Mesenchymal stem cell (in vitro differentiated cells and primary cell): Measurements from ENCODE around the gene CFAP44.

Experiments
- DNase-seq: peaks from one replicate; pipeline ENCODE4 v3.0.0-alpha.2; 2013
- H2AFZ ChIP-seq: one replicate; pipeline ENCODE4 v1.6.1; 2013; ENCODE audit warnings: low read depth, mild to moderate bottlenecking, control low read depth, inconsistent platforms, low read length, moderate library complexity
- H2AK5ac ChIP-seq: 2 replicates; pipeline ENCODE4 v1.6.1; 2013; ENCODE audit warnings: low read length, moderate library complexity, mild to moderate bottlenecking, inconsistent platforms; ENCODE audit not compliant: severe bottlenecking
- H2BK120ac ChIP-seq: one replicate; pipeline ENCODE4 v1.6.1; 2013; ENCODE audit warnings: low read depth, mild to moderate bottlenecking, inconsistent platforms, low read length, moderate library complexity
- H2BK12ac ChIP-seq, 2 experiments: one replicate each; pipeline ENCODE4 v1.6.1; 2013; ENCODE audit warnings: inconsistent platforms in 2 of 2, low read length in 2 of 2, mild to moderate bottlenecking in 2 of 2, moderate library complexity in 2 of 2, control low read depth in 1 of 2
- H2BK15ac ChIP-seq: one replicate; pipeline ENCODE4 v1.6.1; 2013; ENCODE audit warnings: mild to moderate bottlenecking, low read depth, inconsistent platforms; ENCODE audit not compliant: poor library complexity, severe bottlenecking
- H2BK5ac ChIP-seq: 2 replicates; pipeline ENCODE4 v1.6.1; 2013; ENCODE audit warnings: low read depth, mild to moderate bottlenecking, low read length, control low read depth, inconsistent platforms; ENCODE audit not compliant: poor library complexity, severe bottlenecking
- H3K14ac ChIP-seq, 2 experiments: one replicate each; pipeline ENCODE4 v1.6.1; 2013; ENCODE audit warnings: inconsistent platforms in 2 of 2, low read length in 2 of 2, control low read depth in 1 of 2, mild to moderate bottlenecking in 1 of 2, moderate library complexity in 1 of 2
- H3K18ac ChIP-seq, 2 experiments: one replicate each; pipeline ENCODE4 v1.6.1; 2013; ENCODE audit warnings: inconsistent platforms in 2 of 2, low read length in 2 of 2, control low read depth in 1 of 2, low read depth in 1 of 2, mild to moderate bottlenecking in 1 of 2
- H3K23ac ChIP-seq, 2 experiments: one replicate each; pipeline ENCODE4 v1.6.1; 2013; ENCODE audit warnings: inconsistent platforms in 2 of 2, low read length in 2 of 2, mild to moderate bottlenecking in 2 of 2, moderate library complexity in 2 of 2, control low read depth in 1 of 2
- H3K27ac ChIP-seq: 2 replicates; pipeline ENCODE4 v1.5.1; 2013; ENCODE audit warnings: mild to moderate bottlenecking, moderate library complexity, low read length, control low read depth, inconsistent platforms; ENCODE audit not compliant: poor library complexity, severe bottlenecking
- H3K27me3 ChIP-seq, 2 experiments: 2 replicates each; pipeline versions ENCODE4 v1.6.1 to v1.7.0; 2013; ENCODE audit warnings: low read length in 2 of 2, mild to moderate bottlenecking in 2 of 2, moderate library complexity in 2 of 2, control low read depth in 1 of 2, inconsistent platforms in 1 of 2; ENCODE audit not compliant: control insufficient read depth in 1 of 2, insufficient read depth in 1 of 2
- H3K36me3 ChIP-seq, 2 experiments: 2 replicates each; pipeline versions ENCODE4 v1.6.1 to v1.7.0; 2013; ENCODE audit warnings: low read length in 2 of 2, control low read depth in 1 of 2, inconsistent platforms in 1 of 2, low read depth in 1 of 2, mild to moderate bottlenecking in 1 of 2; ENCODE audit not compliant: insufficient read depth in 2 of 2, control insufficient read depth in 1 of 2
- H3K4ac ChIP-seq, 2 experiments: one replicate each; pipeline ENCODE4 v1.6.1; 2013; ENCODE audit warnings: inconsistent platforms in 2 of 2, low read length in 2 of 2, mild to moderate bottlenecking in 2 of 2, moderate library complexity in 2 of 2, control low read depth in 1 of 2, low read depth in 1 of 2
- H3K4me1 ChIP-seq: 2 replicates; pipeline ENCODE4 v1.6.1; 2013; ENCODE audit warnings: low read depth, low read length, control low read depth; ENCODE audit not compliant: control insufficient read depth, insufficient read depth
- H3K4me2 ChIP-seq: 2 replicates; pipeline ENCODE4 v1.6.1; 2013; ENCODE audit warnings: low read length, mild to moderate bottlenecking, inconsistent platforms; ENCODE audit not compliant: poor library complexity, severe bottlenecking
- H3K4me3 ChIP-seq, 2 experiments: 2 replicates each; pipeline versions ENCODE4 v1.5.1 to v1.7.0; 2013; ENCODE audit warnings: low read length in 2 of 2, mild to moderate bottlenecking in 2 of 2, control low read depth in 1 of 2, low read depth in 1 of 2; ENCODE audit not compliant: insufficient read depth in 1 of 2
- H3K79me1 ChIP-seq: replicated peaks from 2 replicates; pipeline ENCODE4 v1.6.1; 2013; ENCODE audit warnings: mild to moderate bottlenecking, control low read depth, low read length, inconsistent platforms; ENCODE audit not compliant: poor library complexity, severe bottlenecking
- H3K9ac ChIP-seq: 2 replicates; pipeline ENCODE4 v1.7.0; 2013; ENCODE audit warnings: mild to moderate bottlenecking, low read length, moderate library complexity
- H3K9me3 ChIP-seq: 2 replicates; pipeline ENCODE4 v1.7.0; 2013; ENCODE audit warnings: mild to moderate bottlenecking, low read length; ENCODE audit not compliant: control insufficient read depth
- H4K8ac ChIP-seq: one replicate; pipeline ENCODE4 v1.6.1; 2013; ENCODE audit warnings: inconsistent platforms, mild to moderate bottlenecking, low read length, moderate library complexity
- H4K91ac ChIP-seq: one replicate; pipeline ENCODE4 v1.6.1; 2013; ENCODE audit warnings: mild to moderate bottlenecking, low read length, inconsistent platforms
- WGBS: methylation state at CpG from one replicate; pipeline ENCODE4 v1.1.7; 2013; ENCODE audit warnings: mixed read lengths; 5-methylcytosine and 5-hydroxymethylcytosine counted together

The CFAP44 gene

DNA sequence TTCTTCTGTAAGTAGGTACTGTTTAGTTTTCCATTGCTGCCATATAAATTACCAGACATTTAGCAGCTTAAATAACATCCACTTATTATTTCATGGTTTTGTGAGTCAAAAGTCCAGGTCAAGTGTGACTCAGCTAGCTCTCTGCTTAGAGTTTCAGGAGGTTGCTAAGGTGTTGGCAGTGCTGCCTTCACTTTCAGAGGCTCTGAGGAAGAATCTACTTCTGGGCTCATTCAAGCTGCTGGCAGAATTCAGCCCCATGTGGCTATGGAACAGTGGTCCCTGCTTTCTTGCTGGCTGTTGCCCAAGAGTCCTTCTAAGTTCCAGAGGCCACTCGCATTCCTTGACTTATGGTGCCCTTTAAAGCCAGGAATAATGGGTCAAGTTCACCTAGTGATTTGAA lies 4.5 kb downstream of the CFAP44 start:
- Histone ChIP-seq H3K4me1 (peaks cover 6% of the 10 kb centered on the region), H2AFZ (no peak overlapping the region), H2BK120ac (no peak overlapping the region), H3K4me2 (no peak overlapping the region), H2BK12ac (no peak overlapping the region), H3K36me3 (peaks cover 0 to 9% of the 10 kb centered on the region in 2 experiments), H2BK15ac (no peak overlapping the region), H4K8ac (no peak overlapping the region), H3K27ac (peak overlapping the region; percentile 50), H3K9me3 (no peaks in the 10 kb centered on the region), H2AK5ac (no peak overlapping the region), H3K27me3 (no peaks in the 10 kb centered on the region), H3K14ac (no peak overlapping the region), H3K9ac (peak overlapping the region; percentile 42), H3K23ac (no peak overlapping the region), H3K79me1 (no peaks in the 10 kb centered on the region), H3K4ac (no peak overlapping the region), H2BK5ac (no peak overlapping the region), H3K18ac (no peak overlapping the region), H4K91ac (no peak overlapping the region), H3K4me3 (no peak overlapping the region)
- DNase-seq: peak; percentile 25
- WGBS: 91% methylated on average over 1 of the region's 1 CpG

- Histone ChIP-seq H3K36me3 (peaks cover under 1 to 6% of the 10 kb centered on the region in 2 experiments), H2AFZ (no peak overlapping the region), H3K9me3 (peaks cover 11% of the 10 kb centered on the region), H2BK5ac (no peak overlapping the region), H4K91ac (no peak overlapping the region), H2BK15ac (no peak overlapping the region), H3K4me1 (no peaks in the 10 kb centered on the region), H3K9ac (no peak overlapping the region), H3K4ac (no peak overlapping the region), H4K8ac (no peak overlapping the region), H2BK12ac (no peak overlapping the region), H2AK5ac (no peak overlapping the region), H3K14ac (no peak overlapping the region), H3K4me2 (no peak overlapping the region), H2BK120ac (no peak overlapping the region), H3K27ac (no peak overlapping the region), H3K18ac (no peak overlapping the region), H3K4me3 (no peak overlapping the region), H3K27me3 (no peaks in the 10 kb centered on the region), H3K79me1 (no peaks in the 10 kb centered on the region), H3K23ac (no peak overlapping the region)
- no peak for DNase-seq
- WGBS: 90% methylated on average over 2 of the region's 2 CpGs
These were observed 9.5 kb downstream of the CFAP44 start for GRCh38 chr3:113431811-113432210.

- DNase-seq: no peak
- WGBS: 100% methylated on average over 1 of the region's 1 CpG
- no peaks in the 10 kb centered on the region for H3K79me1 ChIP-seq
These were observed 12.7 kb downstream of the CFAP44 start for GRCh38 chr3:113428581-113428980.

DNA sequence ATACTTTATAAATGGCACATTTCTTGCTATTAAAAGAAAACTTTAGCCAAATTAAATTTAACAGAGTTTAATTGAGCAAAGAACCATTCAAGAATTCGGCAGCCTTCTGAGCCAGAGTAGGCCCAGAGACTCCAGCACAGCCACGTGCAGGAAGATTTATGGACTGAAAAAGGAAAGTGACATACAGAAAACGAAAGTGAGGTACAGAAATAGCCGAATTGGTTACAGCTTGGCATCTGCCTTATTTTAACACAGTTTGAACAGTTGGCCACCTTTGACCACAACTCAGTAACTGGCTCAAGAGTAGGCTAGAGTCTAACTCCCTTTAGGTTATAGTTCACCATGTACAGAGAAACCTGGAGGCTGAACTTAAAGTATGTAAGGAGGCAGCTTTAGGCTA lies 17.6 kb downstream of the CFAP44 start:
- Histone ChIP-seq H3K79me1 (no peaks in the 10 kb centered on the region), H2BK12ac (no peak overlapping the region), H3K4me1 (no peaks in the 10 kb centered on the region), H3K14ac (no peak overlapping the region), H3K18ac (no peak overlapping the region), H3K9ac (no peak overlapping the region), H3K27ac (no peak overlapping the region), H3K9me3 (peaks cover 41% of the 10 kb centered on the region), H3K4me2 (no peak overlapping the region), H2BK5ac (no peak overlapping the region), H4K91ac (no peak overlapping the region), H3K4me3 (no peak overlapping the region), H2AK5ac (no peak overlapping the region), H2BK120ac (no peak overlapping the region), H3K27me3 (no peaks in the 10 kb centered on the region), H3K36me3 (peaks cover 8 to 38% of the 10 kb centered on the region in 2 experiments), H4K8ac (no peak overlapping the region), H2BK15ac (no peak overlapping the region), H2AFZ (no peak overlapping the region), H3K4ac (no peak overlapping the region), H3K23ac (no peak overlapping the region)
- no peak for DNase-seq
- WGBS: 72% methylated on average over 4 of the region's 4 CpGs

More at GRCh38 chr3:113428581-113428980, 12.7 kb downstream of the CFAP44 start:
- Histone ChIP-seq H4K8ac (no peak overlapping the region), H3K4ac (no peak overlapping the region), H3K27me3 (no peaks in the 10 kb centered on the region), H3K4me3 (no peak overlapping the region), H2AK5ac (no peak overlapping the region), H2BK12ac (no peak overlapping the region), H2BK5ac (no peak overlapping the region), H4K91ac (no peak overlapping the region), H3K4me1 (no peaks in the 10 kb centered on the region), H3K18ac (no peak overlapping the region), H3K27ac (no peak overlapping the region), H2AFZ (no peak overlapping the region), H3K9me3 (peaks cover 37% of the 10 kb centered on the region), H3K23ac (no peak overlapping the region), H2BK120ac (no peak overlapping the region), H3K14ac (no peak overlapping the region), H3K4me2 (no peak overlapping the region), H2BK15ac (no peak overlapping the region), H3K9ac (no peak overlapping the region), H3K36me3 (peaks cover 8 to 28% of the 10 kb centered on the region in 2 experiments)
